Esophagus squamous epithelium (tissue), 4 donors: ENCODE results near the gene VOPP1.

Source experiments
- POLR2A ChIP-seq, 4 donors: fragments of 450-650 bp; IDR thresholded peaks; one replicate each; pipeline ENCODE4 v1.6.1; 2017; ENCODE audit warnings: antibody characterized with exemption in 4 of 4, mild to moderate bottlenecking in 4 of 4, moderate library complexity in 3 of 4
- TF ChIP-seq, protein P1 (sequence below), 6 experiments: fragments of 450-650 bp in 4 of 6; fragments of 200-600 bp in 2 of 6; sonication (generic) in 2 of 6; IDR thresholded peaks; one replicate each; pipeline ENCODE4 v1.5.1; 2016 to 2019; ENCODE audit warnings: antibody characterized with exemption in 6 of 6, mild to moderate bottlenecking in 4 of 6, moderate library complexity in 4 of 6

DNA sequence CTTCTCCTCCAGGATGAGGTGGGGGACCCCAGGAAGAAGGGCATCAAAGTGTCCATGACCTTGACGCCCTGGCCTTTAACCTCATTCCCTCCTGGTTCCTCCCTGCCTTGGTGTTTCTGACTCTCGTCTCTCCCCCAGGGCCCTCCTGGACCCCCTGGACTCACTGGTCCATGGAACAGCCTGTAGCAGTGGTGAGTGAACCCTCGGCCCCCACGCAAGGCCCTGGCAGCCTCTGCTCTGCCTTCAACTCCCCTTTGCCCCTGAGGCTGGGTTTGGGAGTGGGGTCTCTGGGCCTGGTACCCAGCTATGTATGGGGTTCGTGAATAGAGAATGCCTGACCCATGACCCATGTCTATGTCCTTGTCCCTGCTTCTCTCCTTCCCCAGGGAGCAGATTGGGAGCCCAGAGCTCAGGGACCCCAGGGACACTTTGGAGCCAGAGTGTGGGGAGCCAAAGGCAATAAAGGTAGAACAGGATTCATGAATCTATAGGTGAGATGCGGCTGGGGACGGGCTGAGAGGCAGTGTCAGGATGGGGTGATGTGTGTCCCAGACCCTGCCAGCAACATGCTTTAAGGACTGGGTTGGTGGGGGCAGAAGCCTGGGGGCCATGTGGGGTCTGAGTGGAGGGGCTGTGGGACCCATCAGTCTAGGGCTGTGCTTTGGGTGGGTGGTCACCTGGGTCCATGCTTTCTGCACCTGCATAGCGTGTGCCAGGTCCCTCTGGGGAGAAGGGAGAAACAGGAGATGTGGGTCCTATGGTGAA, 18.4 kb upstream of the VOPP1 start:
- TF ChIP-seq, protein P1, sequence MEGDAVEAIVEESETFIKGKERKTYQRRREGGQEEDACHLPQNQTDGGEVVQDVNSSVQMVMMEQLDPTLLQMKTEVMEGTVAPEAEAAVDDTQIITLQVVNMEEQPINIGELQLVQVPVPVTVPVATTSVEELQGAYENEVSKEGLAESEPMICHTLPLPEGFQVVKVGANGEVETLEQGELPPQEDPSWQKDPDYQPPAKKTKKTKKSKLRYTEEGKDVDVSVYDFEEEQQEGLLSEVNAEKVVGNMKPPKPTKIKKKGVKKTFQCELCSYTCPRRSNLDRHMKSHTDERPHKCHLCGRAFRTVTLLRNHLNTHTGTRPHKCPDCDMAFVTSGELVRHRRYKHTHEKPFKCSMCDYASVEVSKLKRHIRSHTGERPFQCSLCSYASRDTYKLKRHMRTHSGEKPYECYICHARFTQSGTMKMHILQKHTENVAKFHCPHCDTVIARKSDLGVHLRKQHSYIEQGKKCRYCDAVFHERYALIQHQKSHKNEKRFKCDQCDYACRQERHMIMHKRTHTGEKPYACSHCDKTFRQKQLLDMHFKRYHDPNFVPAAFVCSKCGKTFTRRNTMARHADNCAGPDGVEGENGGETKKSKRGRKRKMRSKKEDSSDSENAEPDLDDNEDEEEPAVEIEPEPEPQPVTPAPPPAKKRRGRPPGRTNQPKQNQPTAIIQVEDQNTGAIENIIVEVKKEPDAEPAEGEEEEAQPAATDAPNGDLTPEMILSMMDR (IDR thresholded peaks at IDR 0.05) = no peak
- no peak for TF ChIP-seq POLR2A (IDR thresholded peaks at IDR 0.05)
